ENCODE results near the gene SLC19A1.

The SLC19A1 gene

GRCh38 chr21:45459171-45460010, 82.8 kb downstream of the SLC19A1 start:
- no peak overlapping the region for H3K4me3 ChIP-seq (ENCODE audit: low read depth, low read length)
- ChIA-PET POLR2A (no interaction called here), CTCF (interaction anchor here (0.6 to 3.5 kb wide), 9 partner anchors 14 to 362 kb away, joined by 3 to 25 read pairs (median 6); no protein-coding TSS in a partner anchor)
- no peak for DNase-seq (ENCODE audit: low read depth, low spot score)
- TF ChIP-seq, protein P1, sequence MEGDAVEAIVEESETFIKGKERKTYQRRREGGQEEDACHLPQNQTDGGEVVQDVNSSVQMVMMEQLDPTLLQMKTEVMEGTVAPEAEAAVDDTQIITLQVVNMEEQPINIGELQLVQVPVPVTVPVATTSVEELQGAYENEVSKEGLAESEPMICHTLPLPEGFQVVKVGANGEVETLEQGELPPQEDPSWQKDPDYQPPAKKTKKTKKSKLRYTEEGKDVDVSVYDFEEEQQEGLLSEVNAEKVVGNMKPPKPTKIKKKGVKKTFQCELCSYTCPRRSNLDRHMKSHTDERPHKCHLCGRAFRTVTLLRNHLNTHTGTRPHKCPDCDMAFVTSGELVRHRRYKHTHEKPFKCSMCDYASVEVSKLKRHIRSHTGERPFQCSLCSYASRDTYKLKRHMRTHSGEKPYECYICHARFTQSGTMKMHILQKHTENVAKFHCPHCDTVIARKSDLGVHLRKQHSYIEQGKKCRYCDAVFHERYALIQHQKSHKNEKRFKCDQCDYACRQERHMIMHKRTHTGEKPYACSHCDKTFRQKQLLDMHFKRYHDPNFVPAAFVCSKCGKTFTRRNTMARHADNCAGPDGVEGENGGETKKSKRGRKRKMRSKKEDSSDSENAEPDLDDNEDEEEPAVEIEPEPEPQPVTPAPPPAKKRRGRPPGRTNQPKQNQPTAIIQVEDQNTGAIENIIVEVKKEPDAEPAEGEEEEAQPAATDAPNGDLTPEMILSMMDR (IDR thresholded peaks at IDR 0.05; ENCODE audit: insufficient read depth, low read length, missing control alignments) = no peak

GRCh38 chr21:45458281-45459170, 83.7 kb downstream of the SLC19A1 start:
- H3K4me3 ChIP-seq (ENCODE audit: low read depth, low read length) = no peak overlapping the region
- DNase-seq (ENCODE audit: low read depth, low spot score) = no peak
- TF ChIP-seq, protein P1 (IDR thresholded peaks at IDR 0.05; ENCODE audit: insufficient read depth, low read length, missing control alignments) = no peak
- ChIA-PET CTCF (interaction anchor here (0.6 to 2.3 kb wide), 6 partner anchors 12 to 362 kb away, joined by 3 to 8 read pairs (median 4); no protein-coding TSS in a partner anchor), POLR2A (no interaction called here)

DNA sequence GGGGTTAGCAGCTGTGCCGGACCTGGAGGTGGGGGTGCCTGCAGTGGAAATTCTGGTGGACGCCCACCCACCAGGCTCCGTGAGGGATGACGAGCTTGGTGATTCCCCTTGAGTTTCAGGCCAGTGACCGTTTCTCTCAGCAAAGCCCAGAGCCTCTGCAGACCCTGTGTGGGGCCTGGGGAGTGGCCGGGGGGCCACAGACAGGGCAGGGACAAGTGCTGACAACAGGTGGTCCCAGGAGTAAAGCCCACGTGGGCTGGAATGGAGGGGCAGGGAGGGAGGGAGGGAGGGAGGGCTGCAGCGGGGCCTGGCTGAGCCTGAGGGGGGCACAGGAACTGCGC, 84.4 kb downstream of the SLC19A1 start:
- POLR2A ChIA-PET = no interaction called here
- TF ChIP-seq, protein P1 (IDR thresholded peaks at IDR 0.05; ENCODE audit: insufficient read depth, low read length, missing control alignments) = no peak
- H3K4me3 ChIP-seq (ENCODE audit: low read depth, low read length) = no peak overlapping the region
- DNase-seq (ENCODE audit: low read depth, low spot score) = no peak
- CTCF ChIA-PET = interaction anchor here (0.7 to 2.0 kb wide), 3 partner anchors 11 to 363 kb away, joined by 3 to 7 read pairs (median 3); no protein-coding TSS in a partner anchor

GRCh38 chr21:45457161-45457831, 84.9 kb downstream of the SLC19A1 start:
- TF ChIP-seq, protein P1 (IDR thresholded peaks at IDR 0.05; ENCODE audit: insufficient read depth, low read length, missing control alignments) = no peak

DNA sequence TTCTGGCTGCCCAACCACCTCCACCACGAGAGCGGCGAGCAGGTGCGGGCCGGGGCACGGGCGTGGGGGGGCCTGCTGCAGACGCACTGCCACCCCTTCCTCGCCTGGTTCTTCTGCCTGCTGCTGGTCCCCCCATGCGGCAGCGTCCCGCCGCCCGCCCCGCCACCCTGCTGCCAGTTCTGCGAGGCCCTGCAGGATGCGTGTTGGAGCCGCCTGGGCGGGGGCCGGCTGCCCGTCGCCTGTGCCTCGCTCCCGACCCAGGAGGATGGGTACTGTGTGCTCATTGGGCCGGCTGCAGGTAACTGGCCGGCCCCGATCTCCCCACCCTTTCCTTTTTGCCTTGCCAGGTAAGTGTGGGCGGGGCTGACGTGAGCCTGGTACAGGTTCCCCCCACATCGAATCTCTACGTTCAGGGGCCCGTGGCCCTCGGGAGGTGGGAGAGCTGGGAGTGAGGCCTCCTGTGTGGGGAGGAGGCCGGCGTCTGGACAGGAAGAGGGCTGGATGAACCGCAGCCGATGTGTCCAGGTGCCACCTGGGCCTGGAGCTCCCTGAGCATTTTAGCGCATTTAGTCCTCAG, 85.6 kb downstream of the SLC19A1 start:
- TF ChIP-seq, protein P1 (IDR thresholded peaks at IDR 0.05; ENCODE audit: insufficient read depth, low read length, missing control alignments) = no peak
- POLR2A ChIA-PET = no interaction called here
- CTCF ChIA-PET = interaction anchor here (0.7 to 1.3 kb wide), 4 partner anchors 9 to 164 kb away, joined by 3 to 4 read pairs (median 3); no protein-coding TSS in a partner anchor
- DNase-seq (ENCODE audit: low read depth, low spot score) = no peak
- no peak overlapping the region for H3K4me3 ChIP-seq (ENCODE audit: low read depth, low read length)

More at GRCh38 chr21:45457161-45457831, 84.9 kb downstream of the SLC19A1 start:
- no peak overlapping the region for H3K4me3 ChIP-seq (ENCODE audit: low read depth, low read length)
- ChIA-PET CTCF (interaction anchor here (0.7 to 1.3 kb wide), 5 partner anchors 10 to 363 kb away, joined by 3 to 4 read pairs (median 3); no protein-coding TSS in a partner anchor), POLR2A (no interaction called here)
- no peak for DNase-seq (ENCODE audit: low read depth, low spot score)

Measured in AG04449 (cell line).